ENCODE results near the gene OSBPL1A. TPM values are rescaled to one million over a fixed set of nuclear protein-coding genes. Genes with fewer than 3 reads are reported as not detected.

Gene OSBPL1A
- total RNA-seq, result 15.3 and 18.7 TPM in 2 replicates

DNA sequence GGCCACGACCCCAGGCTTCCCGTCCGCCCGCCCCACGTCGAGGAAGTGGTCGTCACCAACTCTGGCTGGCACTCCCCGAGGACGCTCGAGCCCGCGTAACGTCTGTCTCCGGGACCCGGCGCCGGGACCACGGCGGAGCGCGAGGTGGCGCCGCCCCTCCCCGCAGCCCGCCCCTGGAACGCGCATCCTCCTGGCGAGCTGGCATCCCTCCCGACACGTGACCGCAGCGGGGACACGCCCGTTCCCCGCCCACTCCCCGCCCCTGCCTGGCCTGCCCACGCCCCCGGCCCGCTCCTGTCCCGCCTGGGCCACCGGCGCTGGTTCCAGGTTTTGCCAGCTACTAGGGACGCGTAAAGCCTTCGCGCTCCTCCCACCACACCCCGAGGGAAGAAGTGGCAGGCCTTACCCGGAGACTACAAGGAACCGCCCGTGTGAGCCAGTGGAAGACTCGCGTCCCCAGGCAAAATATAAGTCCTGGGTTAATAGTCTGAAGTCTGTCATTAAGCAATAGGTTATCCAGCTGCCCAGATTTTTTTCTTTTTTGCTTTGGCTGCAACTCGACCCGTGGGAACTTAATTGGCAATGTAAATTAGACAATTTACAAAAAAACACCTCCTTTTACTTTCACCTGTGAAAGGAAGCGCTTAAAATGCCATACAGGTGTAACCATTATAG is at the start of gene OSBPL1A:
OSBPL1A (minus strand) TSS at position 131 of the 675 bp plus-strand sequence. CDS start 20,291 bp downstream, outside the sequence.
- DNase-seq (ENCODE audit: extremely low read depth, low read depth, low spot score), result peak; percentile 41

- no peak for DNase-seq (ENCODE audit: extremely low read depth, low read depth, low spot score)
These were observed 49.4 kb upstream of the OSBPL1A start for GRCh38 chr18:24446953-24447538.

DNA sequence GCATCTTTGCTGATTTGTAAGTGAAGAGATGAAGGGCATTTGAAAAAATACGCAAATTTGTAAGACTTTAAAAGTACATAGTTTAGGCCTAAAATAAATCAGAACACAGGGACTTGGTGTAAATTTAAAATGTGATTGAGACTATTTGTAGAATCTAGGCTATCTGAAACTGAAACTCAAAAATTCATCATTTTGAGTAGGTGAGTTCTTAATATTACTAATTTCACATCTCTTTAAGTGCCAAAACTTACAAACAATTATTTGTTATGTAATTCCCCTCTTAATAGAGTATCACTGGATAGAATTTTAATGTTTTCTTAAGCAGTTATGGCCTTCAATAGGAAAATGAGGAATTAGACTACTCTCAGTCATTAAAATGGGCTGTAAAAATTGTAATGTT is 48.8 kb upstream of the OSBPL1A start:
- no peak for DNase-seq (ENCODE audit: extremely low read depth, low read depth, low spot score)

DNA sequence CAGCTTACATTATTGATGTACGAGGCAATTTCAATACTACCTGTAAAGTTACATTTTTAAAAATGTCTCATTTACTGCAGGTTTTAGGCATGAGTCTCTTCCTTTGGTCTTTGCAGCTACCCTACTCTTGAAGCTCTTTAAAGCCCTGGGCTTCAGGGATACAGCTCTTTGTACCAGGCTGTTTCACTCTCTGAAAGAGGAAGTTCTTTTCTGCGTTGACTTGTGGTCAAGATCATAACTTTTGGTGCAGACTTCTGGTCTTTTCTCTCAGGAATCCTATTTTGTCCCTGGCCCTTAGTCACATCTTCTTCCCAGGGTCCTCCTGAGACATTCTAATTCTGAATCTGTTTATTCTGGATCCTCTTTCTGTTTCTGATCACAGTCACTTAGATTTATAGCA is 46.2 kb upstream of the OSBPL1A start:
- no peak for DNase-seq (ENCODE audit: extremely low read depth, low read depth, low spot score)

GRCh38 chr18:24436939-24437338 is 39.3 kb upstream of the OSBPL1A start:
- DNase-seq (ENCODE audit: extremely low read depth, low read depth, low spot score), result no peak

GRCh38 chr18:24432618-24433017 is 35.0 kb upstream of the OSBPL1A start:
- no peak for DNase-seq (ENCODE audit: extremely low read depth, low read depth, low spot score)

DNA sequence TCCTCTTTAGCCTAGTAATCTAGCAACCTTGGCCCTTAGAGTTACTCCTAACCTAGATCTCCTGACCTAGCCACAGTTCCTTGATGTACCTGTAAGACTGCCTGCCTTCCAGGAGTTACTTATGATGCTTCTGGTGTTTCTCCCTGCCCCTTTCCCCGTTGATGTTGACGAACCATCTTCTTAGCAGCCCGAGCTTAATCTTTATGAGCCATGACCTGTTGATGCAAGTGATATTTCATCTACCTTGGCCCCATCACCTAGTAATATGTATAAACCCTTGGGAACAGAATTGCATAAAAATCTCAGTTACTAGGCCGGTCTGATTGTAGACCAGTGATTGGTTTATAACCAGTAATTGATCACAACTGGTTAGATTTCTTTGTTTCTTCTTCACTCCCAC is 31.6 kb upstream of the OSBPL1A start:
- no peak for DNase-seq (ENCODE audit: extremely low read depth, low read depth, low spot score)

DNA sequence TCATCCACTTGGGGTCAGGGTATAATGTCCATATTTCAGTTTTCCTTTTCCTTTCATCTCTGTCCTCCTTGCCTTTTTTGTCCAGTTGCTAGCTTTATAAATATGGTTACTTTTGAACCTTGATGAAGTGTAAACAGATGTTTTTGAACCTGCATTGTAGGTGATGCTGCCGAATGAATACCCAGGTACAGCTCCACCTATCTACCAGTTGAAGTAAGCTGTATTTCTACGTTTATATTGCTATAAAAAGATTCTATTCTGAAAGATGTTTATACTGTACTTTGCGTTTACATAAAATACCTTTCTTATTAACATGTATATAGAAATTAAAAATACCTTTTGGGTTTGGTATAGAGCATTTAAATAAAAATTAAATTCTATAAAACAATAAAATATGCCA is 31.1 kb upstream of the OSBPL1A start:
- no peak for DNase-seq (ENCODE audit: extremely low read depth, low read depth, low spot score)

DNA sequence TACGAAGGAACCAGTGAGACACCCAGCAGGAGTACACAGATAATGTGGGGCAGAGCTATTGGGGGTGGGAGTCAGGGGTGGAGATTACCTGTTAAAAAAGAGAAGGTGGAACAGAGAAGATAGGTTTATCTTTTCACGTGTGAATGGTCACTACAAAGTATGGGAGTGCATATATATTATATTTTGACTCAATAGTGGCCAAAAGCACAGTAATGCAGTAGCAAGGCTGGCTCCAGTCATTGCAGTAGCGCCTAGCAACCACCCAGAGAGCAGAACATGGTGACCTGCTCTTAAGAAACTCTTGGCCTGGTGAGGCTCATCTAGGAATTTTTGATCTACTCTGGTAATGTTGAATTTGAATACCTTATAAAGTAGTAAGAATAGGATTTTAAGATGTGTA is 29.9 kb upstream of the OSBPL1A start:
- DNase-seq (ENCODE audit: extremely low read depth, low read depth, low spot score), result no peak

DNA sequence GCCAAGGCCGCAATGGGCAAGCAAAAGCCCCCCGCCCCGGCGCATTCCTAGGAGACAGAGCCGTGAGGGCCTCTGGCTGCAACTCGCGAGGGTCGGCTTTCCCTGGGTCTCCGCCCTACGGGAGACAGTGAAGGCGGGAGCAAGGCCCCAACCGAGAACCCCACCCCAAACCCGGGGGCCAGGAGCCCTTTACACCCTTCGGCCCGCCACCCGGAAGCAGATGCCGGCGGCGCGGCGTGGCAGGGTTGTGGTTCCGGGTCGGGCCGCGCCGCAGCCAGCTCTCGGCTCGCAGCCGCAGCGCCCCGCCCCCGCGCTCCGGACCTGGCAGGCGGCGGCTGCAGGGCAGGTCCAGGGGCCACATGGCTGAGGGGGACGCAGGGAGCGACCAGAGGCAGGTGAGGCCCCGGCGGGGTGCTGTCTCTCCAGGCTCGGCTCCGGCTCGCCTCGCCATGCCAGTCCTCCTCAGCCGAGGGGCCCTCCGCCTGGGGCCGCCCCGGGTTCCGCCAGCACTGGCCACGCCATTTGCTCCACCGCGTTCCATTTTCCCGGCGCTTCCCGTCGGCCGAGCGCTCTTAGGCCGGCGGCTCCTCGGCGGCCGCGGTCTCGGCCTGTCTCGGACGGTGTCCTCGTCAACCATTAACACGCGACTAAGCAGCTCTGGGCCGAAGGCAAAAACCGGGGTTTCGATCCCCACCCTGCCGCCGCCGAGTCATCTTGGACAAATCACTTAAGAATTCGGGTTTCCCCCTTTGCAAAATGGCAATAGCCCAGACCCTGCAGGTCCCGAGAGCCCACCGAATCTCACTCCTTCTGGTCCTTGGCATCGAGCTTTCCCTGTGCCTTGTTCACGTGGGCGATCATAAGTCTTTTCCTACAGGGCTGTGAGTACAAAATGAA is 29.0 kb upstream of the OSBPL1A start, which contains the start of gene IMPACT:
IMPACT (plus strand) TSS at position 273 of the 897 bp plus-strand sequence; CDS start at position 360, 87 bp downstream.
- no peak for DNase-seq (ENCODE audit: extremely low read depth, low read depth, low spot score)

DNA sequence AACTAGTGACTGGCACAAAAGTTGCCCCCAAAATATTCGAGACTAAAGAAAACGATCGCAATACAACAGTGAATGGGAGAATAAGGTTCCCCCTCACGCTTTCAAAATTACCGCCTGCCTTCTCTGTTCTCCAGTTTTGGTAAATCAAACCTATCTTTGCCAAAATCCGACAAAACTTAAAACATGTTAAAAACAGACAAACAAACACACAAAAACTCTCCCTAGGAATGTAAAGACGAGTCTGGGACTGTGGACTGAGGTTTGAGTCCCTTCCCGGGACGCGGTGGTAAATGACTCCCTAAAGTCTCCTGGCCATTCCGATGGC is 28.4 kb upstream of the OSBPL1A start:
- no peak for DNase-seq (ENCODE audit: extremely low read depth, low read depth, low spot score)

- no peak for DNase-seq (ENCODE audit: extremely low read depth, low read depth, low spot score)
These were observed 24.2 kb upstream of the OSBPL1A start for GRCh38 chr18:24421831-24422230.

- no peak for DNase-seq (ENCODE audit: extremely low read depth, low read depth, low spot score)
These were observed 22.9 kb upstream of the OSBPL1A start for GRCh38 chr18:24420551-24420950.

DNA sequence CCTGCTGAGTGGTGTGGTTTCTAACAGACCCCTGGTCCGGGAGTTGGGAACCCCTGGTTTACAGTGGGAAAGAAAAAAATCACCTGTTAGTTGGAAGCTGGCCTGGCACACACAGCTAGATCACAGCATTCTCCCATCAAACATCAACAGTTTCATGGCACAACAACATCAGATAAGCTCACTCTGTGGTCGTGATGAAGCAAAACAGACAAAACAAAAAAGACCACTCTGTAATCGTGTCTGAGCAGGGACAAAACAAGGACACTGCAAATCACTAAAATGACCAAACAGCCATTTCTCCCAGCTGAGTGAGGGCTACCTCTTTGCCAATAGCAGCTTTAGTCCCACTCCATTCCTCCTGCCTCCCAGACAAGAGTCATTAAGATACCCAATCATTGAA is 19.9 kb upstream of the OSBPL1A start:
- no peak for DNase-seq (ENCODE audit: extremely low read depth, low read depth, low spot score)

GRCh38 chr18:24414349-24415003 is 16.9 kb upstream of the OSBPL1A start:
- no peak for DNase-seq (ENCODE audit: extremely low read depth, low read depth, low spot score)

DNA sequence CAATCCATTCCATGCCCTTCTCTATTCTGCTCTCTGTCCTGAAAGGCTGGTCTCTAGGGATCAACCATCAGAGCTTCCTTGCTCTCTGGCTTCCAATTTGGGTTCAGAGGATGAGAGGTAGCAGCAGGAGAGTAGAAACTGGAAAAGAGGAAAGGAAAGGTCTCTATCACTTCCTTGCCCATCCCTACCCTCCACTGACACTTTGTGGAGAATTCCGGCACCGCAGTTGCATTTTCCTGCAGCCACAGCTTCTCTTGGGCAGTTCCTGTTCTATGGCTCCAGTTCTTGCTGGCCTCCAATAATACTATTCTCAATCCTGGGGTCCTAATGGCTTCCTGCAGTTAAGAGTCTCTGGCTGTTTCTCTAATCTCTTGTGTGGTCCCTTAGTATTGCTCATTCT is 15.5 kb upstream of the OSBPL1A start:
- no peak for DNase-seq (ENCODE audit: extremely low read depth, low read depth, low spot score)

DNA sequence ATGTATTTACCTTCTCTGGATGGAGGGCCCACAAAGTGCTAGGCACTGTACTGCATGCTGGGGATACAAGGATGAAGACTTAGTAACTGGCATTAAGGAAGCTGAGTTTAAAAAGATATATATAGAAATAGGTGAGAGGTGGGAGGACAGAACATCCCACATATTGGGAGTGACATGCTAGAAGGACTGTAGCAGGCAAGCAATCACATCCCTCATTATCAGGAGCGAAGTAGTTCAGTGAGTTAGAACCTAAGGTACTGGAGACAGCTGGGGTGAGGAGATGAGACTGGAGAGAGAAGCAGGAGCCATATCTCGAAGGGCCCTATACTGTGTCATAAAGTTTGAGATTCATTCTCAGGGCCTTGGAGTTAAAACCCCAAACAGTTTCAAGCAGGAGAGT is 10.9 kb upstream of the OSBPL1A start:
- no peak for DNase-seq (ENCODE audit: extremely low read depth, low read depth, low spot score)

DNA sequence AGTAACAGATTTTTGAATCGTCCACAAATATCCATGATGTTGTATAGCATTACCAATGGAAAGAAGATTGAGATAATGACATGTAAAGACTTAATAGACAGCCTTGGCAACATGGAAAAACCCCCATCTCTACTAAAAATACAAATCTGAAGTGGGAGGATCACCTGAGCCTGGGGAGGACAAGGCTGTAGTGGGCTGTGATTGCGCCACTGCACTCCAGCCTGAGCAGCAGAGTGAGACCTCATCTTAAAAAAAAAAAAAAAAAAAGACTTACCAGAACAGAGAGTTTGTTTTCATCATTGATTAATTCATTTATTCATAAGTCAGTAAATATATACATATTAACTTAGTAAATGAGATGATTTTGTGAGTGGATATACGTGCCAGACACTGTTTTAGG is 7.0 kb upstream of the OSBPL1A start:
- no peak for DNase-seq (ENCODE audit: extremely low read depth, low read depth, low spot score)

DNA sequence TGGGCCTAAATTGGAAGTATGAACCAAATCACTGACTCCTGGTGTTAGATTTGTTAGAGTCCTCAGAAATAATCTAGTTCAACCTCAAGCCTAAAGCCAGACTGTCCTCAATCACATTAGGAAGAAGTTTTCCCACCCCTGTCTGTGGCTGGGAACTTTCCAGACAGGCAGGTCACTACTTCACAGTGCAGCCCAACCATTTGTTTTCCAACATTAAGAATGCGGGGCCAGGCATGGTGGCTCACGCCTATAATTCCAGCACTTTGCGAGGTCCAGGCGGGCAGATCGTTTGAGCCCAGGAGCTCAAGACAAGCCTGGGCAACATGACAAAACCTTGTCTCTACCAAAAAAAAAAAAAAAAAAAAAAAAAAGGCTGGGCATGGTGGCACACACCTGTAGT is 5.5 kb upstream of the OSBPL1A start:
- DNase-seq (ENCODE audit: extremely low read depth, low read depth, low spot score), result no peak

GRCh38 chr18:24402209-24402785 is 4.7 kb upstream of the OSBPL1A start:
- no peak for DNase-seq (ENCODE audit: extremely low read depth, low read depth, low spot score)

DNA sequence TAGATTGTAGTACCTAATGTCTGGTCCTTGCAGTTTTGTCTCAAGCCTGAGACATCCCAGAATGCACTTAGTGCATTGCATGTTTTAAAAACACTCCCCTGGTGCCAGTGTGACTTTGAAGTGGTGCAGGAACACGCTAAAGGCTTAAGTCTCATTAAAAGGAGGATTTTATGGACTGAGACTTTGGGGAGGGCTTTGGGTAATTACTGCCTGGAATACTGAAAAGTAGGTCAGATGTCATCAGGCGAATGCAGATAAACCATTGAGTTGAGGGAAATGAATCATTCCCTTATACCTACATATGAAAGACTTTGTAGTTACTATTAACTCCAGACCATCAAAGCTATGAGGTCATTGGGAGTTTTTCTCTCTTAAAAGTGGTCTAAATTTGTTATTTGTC is 3.0 kb upstream of the OSBPL1A start:
- no peak for DNase-seq (ENCODE audit: extremely low read depth, low read depth, low spot score)

All from glomerular endothelial cell (primary cell).